Subcutaneous abdominal adipose tissue (tissue), 5 donors: ENCODE results near the gene YBX2.
A peak's percentile ranks its signal among the peaks of the same experiment; 100 is the strongest.

ENCODE experiments used
- H3K27ac ChIP-seq: one replicate; pipeline ENCODE4 v1.7.0; 2013; ENCODE audit warnings: low read depth, mild to moderate bottlenecking, inconsistent platforms, low read length, moderate library complexity
- H3K27me3 ChIP-seq, 5 donors: one replicate each; pipeline ENCODE4 v1.7.0; 2013; ENCODE audit warnings: low read length in 5 of 5, inconsistent platforms in 1 of 5; ENCODE audit not compliant: control insufficient read depth in 5 of 5, insufficient read depth in 4 of 5
- H3K36me3 ChIP-seq, 5 donors: one replicate each; pipeline ENCODE4 v1.7.0; 2013; ENCODE audit warnings: low read length in 5 of 5; ENCODE audit not compliant: control insufficient read depth in 5 of 5, insufficient read depth in 5 of 5
- H3K4me1 ChIP-seq, 5 donors: one replicate each; pipeline ENCODE4 v1.7.0; 2013; ENCODE audit warnings: low read length in 5 of 5, mild to moderate bottlenecking in 3 of 5, moderate library complexity in 1 of 5; ENCODE audit not compliant: control insufficient read depth in 5 of 5, insufficient read depth in 5 of 5
- H3K4me3 ChIP-seq, 5 donors: one replicate each; pipeline ENCODE4 v1.7.0; 2013; ENCODE audit warnings: low read length in 5 of 5, low read depth in 1 of 5
- H3K9ac ChIP-seq, 5 donors: one replicate each; pipeline ENCODE4 v1.7.0; 2013; ENCODE audit warnings: low read length in 5 of 5, mild to moderate bottlenecking in 4 of 5, moderate library complexity in 3 of 5
- H3K9me3 ChIP-seq, 5 donors: one replicate each; pipeline ENCODE4 v1.7.0; 2013; ENCODE audit warnings: low read length in 5 of 5; ENCODE audit not compliant: control insufficient read depth in 5 of 5
- donor health status: healthy.
- donor health status: healthy.
- donor health status: healthy.
- donor health status: healthy.
- donor health status: healthy.

YBX2 gene

DNA sequence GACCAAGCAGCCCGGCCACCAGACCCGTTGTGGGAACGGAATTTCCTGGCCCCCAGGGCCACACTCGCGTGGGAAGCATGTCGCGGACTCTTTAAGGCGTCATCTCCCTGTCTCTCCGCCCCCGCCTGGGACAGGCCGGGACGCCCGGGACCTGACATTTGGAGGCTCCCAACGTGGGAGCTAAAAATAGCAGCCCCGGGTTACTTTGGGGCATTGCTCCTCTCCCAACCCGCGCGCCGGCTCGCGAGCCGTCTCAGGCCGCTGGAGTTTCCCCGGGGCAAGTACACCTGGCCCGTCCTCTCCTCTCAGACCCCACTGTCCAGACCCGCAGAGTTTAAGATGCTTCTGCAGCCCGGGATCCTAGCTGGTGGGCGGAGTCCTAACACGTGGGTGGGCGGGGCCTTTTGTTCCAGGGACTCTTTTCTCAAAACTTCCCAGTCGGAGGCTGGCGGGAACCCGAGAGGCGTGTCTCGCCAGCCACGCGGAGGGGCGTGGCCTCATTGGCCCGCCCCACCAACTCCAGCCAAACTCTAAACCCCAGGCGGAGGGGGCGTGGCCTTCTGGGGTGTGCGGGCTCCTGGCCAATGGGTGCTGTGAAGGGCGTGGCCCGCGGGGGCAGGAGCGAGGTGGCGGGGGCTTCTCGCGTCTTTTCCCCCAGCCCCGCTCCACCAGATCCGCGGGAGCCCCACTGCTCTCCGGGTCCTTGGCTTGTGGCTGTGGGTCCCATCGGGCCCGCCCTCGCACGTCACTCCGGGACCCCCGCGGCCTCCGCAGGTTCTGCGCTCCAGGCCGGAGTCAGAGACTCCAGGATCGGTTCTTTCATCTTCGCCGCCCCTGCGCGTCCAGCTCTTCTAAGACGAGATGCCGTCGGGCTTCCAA, 13.1 kb downstream of the YBX2 start, which contains the start of gene SLC2A4:
Gene SLC2A4, plus strand, starts transcription at position 645 of the 879 bp plus-strand sequence. Its CDS starts 217 bp downstream, at position 862.
- Histone ChIP-seq H3K27ac (peak within 1 kb of the TSS; percentile 90), H3K4me3 (peak within 1 kb of the TSS; percentile 54 to 69 (median 68)), H3K27me3 (peaks cover 0 to 15% (median 0%) of the 10 kb centered on the region in 5 donors), H3K4me1 (peaks cover 7 to 61% (median 30%) of the 10 kb centered on the region in 5 donors), H3K9me3 (no peaks in the 10 kb centered on the region), H3K36me3 (peaks cover 0 to 28% (median 24%) of the 10 kb centered on the region in 5 donors), H3K9ac (peak within 1 kb of the TSS; percentile 28 to 77 (median 55))

DNA sequence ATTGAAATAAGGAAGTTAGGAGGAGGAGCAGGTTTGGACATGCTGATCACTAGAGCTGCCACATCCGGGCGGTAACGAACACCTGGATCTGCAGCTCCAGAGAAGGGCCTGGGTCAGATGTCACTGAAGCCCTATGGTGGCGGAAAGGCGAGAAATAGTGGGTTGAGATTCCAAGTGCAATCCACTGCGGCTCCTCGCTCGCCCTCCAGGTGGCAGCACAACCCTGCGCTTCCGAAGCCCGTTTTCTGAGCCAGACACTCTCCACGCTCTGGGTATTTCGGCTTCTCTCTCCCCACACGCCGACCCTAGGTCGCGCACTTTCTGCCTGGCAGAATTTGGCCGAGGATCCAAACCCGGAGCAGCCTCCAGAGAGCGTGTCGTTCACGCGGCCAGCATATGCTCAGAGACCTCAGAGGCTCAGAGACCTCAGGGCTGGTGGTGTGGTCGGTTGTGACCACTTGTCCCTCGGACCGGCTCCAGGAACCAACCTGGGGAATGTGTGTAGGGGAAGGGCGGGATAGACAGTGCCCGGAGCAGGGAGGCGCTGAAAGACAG, 13.8 kb downstream of the YBX2 start:
- peaks cover 7 to 55% (median 30%) of the 10 kb centered on the region in 5 donors for H3K4me1 ChIP-seq

DNA sequence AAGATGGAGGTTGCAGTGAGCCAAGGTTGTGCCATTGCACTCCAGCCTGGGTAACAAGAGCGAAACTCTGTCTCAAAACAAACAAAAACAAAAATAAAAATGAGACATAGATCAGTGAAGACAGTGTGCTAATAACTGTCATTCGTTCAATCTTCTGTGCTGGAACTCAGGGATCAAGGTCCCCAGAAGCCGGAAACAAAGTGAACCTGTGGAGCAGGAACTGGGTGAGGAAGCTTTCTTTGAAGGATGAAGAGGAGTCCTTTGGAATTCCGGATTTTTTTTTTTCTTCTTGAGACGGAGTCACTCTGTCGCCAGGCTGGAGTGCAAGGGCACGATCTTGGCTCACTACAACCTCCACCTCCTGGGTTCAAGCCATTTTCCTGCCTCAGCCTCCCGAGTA, 15.0 kb downstream of the YBX2 start:
- Histone ChIP-seq H3K9ac (no peak overlapping the region), H3K27me3 (peaks cover 0 to 15% (median 0%) of the 10 kb centered on the region in 5 donors), H3K9me3 (no peaks in the 10 kb centered on the region), H3K4me1 (peaks cover 7 to 47% (median 30%) of the 10 kb centered on the region in 5 donors), H3K4me3 (no peak overlapping the region), H3K36me3 (peaks cover 0 to 9% (median 6%) of the 10 kb centered on the region in 5 donors), H3K27ac (no peak overlapping the region)

More for the DNA sequence above, 13.8 kb downstream of the YBX2 start:
- Histone ChIP-seq H3K9me3 (no peaks in the 10 kb centered on the region), H3K36me3 (peaks cover 0 to 20% (median 17%) of the 10 kb centered on the region in 5 donors), H3K4me3 (peak overlapping the region in 4 of 5 donors; percentile 54 to 69 (median 61)), H3K9ac (peak overlapping the region in 4 of 5 donors; percentile 28 to 70 (median 62)), H3K27ac (peak overlapping the region; percentile 90), H3K27me3 (peaks cover 0 to 15% (median 0%) of the 10 kb centered on the region in 5 donors)

DNA sequence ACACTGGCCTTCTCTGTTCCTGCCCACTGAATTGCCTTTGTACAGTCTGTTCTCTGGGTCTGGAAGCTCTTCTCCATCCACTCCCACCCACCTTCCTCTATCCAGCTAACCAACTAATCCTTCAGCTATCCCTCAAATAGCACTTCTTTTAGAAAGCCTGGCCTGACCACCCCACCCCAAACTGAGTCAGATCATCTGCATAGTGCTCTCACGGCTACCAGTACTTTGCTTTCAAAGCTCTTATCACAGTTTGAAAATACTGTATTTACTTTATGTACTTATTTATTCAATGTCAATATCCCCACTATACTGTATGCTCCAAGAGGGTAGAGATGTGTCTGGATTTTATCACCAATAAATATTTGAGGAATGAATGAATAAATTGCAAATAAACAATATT, 27.7 kb downstream of the YBX2 start:
- Histone ChIP-seq H3K9ac (no peak overlapping the region), H3K9me3 (no peaks in the 10 kb centered on the region), H3K36me3 (no peaks in the 10 kb centered on the region), H3K27me3 (peaks cover 0 to 19% (median 14%) of the 10 kb centered on the region in 5 donors), H3K27ac (no peak overlapping the region), H3K4me3 (no peak overlapping the region), H3K4me1 (peaks cover 0 to 29% (median 21%) of the 10 kb centered on the region in 5 donors)

DNA sequence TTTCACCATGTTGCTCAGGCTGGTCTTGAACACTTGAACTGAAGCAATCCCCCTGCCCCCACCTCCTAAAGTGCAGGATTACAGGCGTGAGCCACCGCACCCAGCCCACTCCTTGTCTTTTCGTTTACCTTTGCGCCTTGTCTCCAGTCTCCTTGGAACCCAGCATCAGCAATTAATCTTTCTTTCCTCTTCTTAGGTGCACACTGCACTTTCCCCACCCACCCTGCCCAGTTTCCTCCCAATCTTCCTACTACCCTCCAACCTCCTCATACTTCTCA, 30.7 kb downstream of the YBX2 start:
- Histone ChIP-seq H3K27me3 (peaks cover 0 to 22% (median 14%) of the 10 kb centered on the region in 5 donors), H3K9ac (no peak overlapping the region), H3K4me1 (peaks cover 0 to 46% (median 38%) of the 10 kb centered on the region in 5 donors)

DNA sequence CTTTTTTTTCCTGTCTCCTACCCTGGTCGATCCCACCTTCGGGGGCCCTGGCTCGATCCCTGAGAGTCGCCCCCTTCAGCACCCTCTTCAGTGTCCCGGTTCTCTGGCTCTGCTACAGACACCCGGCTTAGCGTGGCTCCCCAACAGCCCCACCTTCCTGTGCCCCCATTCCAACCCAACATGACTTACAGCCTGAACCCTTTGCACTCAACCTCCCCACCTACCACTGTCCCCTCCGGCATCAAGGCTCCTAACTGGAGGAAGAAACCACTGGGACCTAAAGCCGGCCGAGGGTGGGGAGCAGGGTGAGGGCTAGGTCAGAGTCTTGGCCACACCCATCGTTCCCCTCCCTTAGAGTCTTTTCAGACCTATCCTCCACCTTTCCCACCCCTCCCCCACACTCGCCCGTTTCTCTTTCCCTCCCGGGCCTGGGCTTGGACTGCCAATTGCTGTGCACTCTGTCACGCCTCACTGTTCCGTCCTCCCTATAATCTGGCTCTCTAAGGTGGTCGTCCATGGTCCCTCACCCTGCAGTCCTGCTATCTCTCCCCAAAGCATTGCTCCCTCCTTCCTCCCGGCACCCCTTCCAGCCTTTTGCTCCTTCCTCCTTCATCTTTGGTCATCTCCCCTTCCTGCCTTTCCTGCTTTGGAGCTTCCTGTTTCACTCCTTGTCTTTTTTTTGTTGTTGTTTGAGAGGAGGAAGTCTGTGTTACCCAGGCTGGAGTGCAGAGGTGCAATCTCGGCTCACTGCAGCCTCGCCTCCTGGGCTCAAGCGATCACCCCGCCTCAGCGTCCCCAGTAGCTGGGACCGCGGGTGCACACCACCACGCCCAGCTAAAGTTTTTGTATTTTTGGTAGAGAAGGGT, 31.3 kb downstream of the YBX2 start:
- H3K36me3 ChIP-seq: peaks cover 0 to 15% (median 11%) of the 10 kb centered on the region in 5 donors
- peak overlapping the region in 4 of 5 donors; percentile 52 to 75 (median 61) for H3K4me3 ChIP-seq
- H3K9ac ChIP-seq: peak overlapping the region in 3 of 5 donors; percentile 21 to 35 (median 33)
- no peaks in the 10 kb centered on the region for H3K9me3 ChIP-seq
- no peak overlapping the region for H3K27ac ChIP-seq
- H3K4me1 ChIP-seq: peaks cover 0 to 47% (median 41%) of the 10 kb centered on the region in 5 donors
- H3K27me3 ChIP-seq: peaks cover 0 to 22% (median 14%) of the 10 kb centered on the region in 5 donors

More for the DNA sequence above, 30.7 kb downstream of the YBX2 start:
- Histone ChIP-seq H3K4me3 (peak overlapping the region in 1 of 5 donors; percentile 68), H3K27ac (no peak overlapping the region), H3K9me3 (no peaks in the 10 kb centered on the region), H3K36me3 (peaks cover 0 to 10% (median 7%) of the 10 kb centered on the region in 5 donors)

DNA sequence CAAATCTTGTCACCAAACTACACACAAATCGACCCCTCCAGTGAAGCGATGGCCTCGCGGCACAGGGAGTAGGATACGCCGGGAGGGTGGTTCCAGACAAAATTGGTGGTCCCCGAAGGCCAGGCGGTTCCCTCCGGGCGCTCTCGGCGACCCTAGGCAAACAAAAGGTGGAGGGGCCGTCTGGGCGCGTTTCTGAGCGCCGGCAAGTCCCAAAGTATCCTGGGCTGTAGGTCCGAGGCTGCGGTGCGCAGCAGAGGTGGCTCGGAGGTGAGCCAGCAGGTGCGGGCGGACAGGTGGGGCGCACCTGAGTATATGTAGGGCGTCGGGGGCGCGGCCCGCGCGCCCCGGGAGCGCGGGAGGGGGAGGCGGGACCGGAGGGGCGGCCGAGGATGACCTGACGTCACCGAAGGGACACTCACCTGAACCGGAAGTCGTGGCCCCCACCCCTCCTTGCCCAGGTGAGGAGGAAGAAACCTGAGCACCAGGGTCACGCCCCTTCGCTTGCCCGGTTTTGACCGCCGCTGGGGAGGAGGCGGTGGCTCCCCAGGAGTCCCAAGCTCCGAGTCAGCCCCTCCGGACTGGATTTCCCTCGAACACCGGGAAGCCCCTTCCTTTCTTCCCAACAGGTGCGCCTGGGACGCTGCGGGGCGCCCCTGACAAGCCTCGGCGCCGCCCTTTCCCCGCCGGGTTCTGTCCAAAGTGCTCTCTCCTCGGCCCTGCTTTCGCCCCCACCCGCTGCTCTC, 32.1 kb downstream of the YBX2 start, which contains the start of gene CLDN7:
Gene CLDN7, minus strand, starts transcription at position 287 of the 743 bp plus-strand sequence. CDS start 435 bp downstream, outside the sequence.
- Histone ChIP-seq H3K9me3 (no peaks in the 10 kb centered on the region), H3K27ac (no peak within 1 kb of the TSS), H3K27me3 (peaks cover 0 to 22% (median 14%) of the 10 kb centered on the region in 5 donors), H3K36me3 (peaks cover 0 to 23% (median 14%) of the 10 kb centered on the region in 5 donors), H3K9ac (peak within 1 kb of the TSS in 4 of 5 donors; percentile 21 to 67 (median 58)), H3K4me3 (peak within 1 kb of the TSS; percentile 54 to 75 (median 62)), H3K4me1 (peaks cover 0 to 47% (median 41%) of the 10 kb centered on the region in 5 donors)

DNA sequence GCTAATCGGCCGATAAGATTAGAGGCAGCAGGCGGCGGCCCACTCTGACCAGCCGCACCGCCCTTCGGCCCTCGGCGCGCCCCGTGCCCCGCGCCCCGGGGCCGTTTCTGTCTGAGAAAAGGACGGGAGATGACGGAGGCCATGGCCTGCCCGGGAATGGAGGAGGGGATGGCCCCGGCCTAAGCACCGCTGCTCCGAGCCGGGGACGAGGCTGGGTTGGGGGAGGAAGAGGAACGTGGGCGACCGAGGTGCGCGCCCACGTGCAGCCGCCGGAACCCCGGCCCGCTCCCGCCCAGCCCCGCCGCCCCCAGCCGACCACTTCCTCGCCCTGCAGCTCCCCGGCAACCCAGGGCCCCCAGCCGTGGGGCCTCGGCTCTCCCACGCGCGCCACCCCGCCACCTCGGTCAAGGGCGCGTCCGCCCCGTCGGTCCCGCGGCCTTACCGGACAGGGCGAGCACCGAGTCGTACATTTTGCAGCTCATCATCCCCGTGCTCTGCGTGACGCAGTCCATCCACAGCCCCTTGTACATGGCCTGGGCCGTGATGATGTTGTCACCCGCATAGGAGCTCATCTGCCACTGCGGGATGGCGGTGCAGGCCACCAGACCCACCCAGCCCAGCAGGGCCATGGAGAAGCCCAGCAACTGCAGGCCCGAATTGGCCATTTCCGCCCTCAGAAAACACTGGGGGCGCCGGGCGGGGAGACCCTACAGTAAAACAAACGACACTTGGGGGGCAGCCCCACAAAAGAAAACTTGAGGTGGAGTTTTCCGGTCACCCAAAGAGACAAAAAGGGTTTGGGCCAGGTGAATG, 32.9 kb downstream of the YBX2 start:
- H3K27me3 ChIP-seq: peaks cover 0 to 22% (median 14%) of the 10 kb centered on the region in 5 donors
- no peak overlapping the region for H3K27ac ChIP-seq
- peak overlapping the region in 4 of 5 donors; percentile 43 to 67 (median 58) for H3K9ac ChIP-seq
- peak overlapping the region in 4 of 5 donors; percentile 54 to 68 (median 62) for H3K4me3 ChIP-seq
- H3K4me1 ChIP-seq: peaks cover 0 to 47% (median 41%) of the 10 kb centered on the region in 5 donors
- no peaks in the 10 kb centered on the region for H3K9me3 ChIP-seq
- peaks cover 0 to 31% (median 22%) of the 10 kb centered on the region in 5 donors for H3K36me3 ChIP-seq
